Measurements from ENCODE around the gene NGRN. TPM values are rescaled to one million over a fixed set of nuclear protein-coding genes. Genes with fewer than 3 reads are reported as not detected.

Gene NGRN
- total RNA-seq, 6 experiments from 2014 or later = 24.0 to 29.5 (median 26.4) TPM

- no peaks in the 10 kb centered on the region for H3K9me3 ChIP-seq
- no peaks in the 10 kb centered on the region for H3K36me3 ChIP-seq
- H3K27me3 ChIP-seq = no peaks in the 10 kb centered on the region
- H3K27ac ChIP-seq = no peak overlapping the region
- TF ChIP-seq CTCF (IDR thresholded peaks at IDR 0.05) (no peak), POLR2A (IDR thresholded peaks at IDR 0.05) (no peak)
- 49% methylated on average over 5 of the region's 5 CpGs for WGBS (ENCODE audit: insufficient coverage, low coverage, low lambda C conversion rate, missing lambda C conversion rate)
- DNase-seq (peak in 1 of 3 donors; percentile 4), ATAC-seq (no peak)
- intact Hi-C loops (cut with DNase I) = no loop called here
- H3K4me3 ChIP-seq = no peak overlapping the region
- H3K4me1 ChIP-seq = peaks cover 0 to 18% (median 9%) of the 10 kb centered on the region in 4 donors
Measured at GRCh38 chr15:90262426-90262825, 3.0 kb upstream of the NGRN start.

DNA sequence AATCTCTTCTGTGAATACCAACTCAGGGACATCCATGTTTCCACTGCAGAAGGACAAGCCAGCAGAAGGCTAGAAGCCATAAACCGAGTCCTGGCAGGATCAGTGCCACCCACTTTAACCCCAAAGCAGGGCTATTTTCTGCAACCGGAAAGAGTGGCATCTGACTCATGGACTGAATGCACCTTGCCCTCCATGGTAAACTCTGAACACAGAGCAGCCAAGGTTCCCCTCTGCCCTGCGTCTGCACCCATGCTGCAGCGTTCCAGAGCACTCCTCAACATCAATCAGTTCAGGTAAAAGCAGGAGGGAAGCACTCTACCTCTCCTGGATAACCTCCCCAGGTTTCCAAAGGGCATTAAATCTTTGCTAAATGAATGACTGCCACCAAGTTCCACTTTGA is 801 bp upstream of the NGRN start:
- WGBS (ENCODE audit: insufficient coverage, low coverage, low lambda C conversion rate, missing lambda C conversion rate) = no CpG with 5 or more reads among the region's 4 CpGs
- DNase-seq = peak; percentile 38 to 55 (median 52)
- Histone ChIP-seq H3K27me3 (no peaks in the 10 kb centered on the region), H3K9me3 (no peaks in the 10 kb centered on the region), H3K4me3 (peak overlapping the region; percentile 70 to 98 (median 83)), H3K27ac (peak overlapping the region; percentile 82 to 95 (median 86)), H3K4me1 (peaks cover 0 to 29% (median 15%) of the 10 kb centered on the region in 4 donors), H3K36me3 (peaks cover 0 to 12% (median 0%) of the 10 kb centered on the region in 4 donors)
- intact Hi-C loops (cut with DNase I) = no loop called here
- TF ChIP-seq CTCF (IDR thresholded peaks at IDR 0.05) = no peak
- peak; percentile 50 for TF ChIP-seq POLR2A (IDR thresholded peaks at IDR 0.05)
- peak; percentile 43 to 76 (median 58) for ATAC-seq

- intact Hi-C loops (cut with DNase I) = no loop called here
- Histone ChIP-seq H3K4me1 (peaks cover 0 to 29% (median 15%) of the 10 kb centered on the region in 4 donors), H3K9me3 (no peaks in the 10 kb centered on the region), H3K36me3 (peaks cover 0 to 24% (median 7%) of the 10 kb centered on the region in 4 donors), H3K27ac (peak overlapping the region; percentile 82 to 95 (median 86)), H3K27me3 (no peaks in the 10 kb centered on the region), H3K4me3 (peak overlapping the region; percentile 70 to 98 (median 83))
- no peak for TF ChIP-seq CTCF (IDR thresholded peaks at IDR 0.05)
- no peak for TF ChIP-seq POLR2A (IDR thresholded peaks at IDR 0.05)
- WGBS (ENCODE audit: insufficient coverage, low coverage, low lambda C conversion rate, missing lambda C conversion rate) = under 1% methylated on average over 12 of the region's 16 CpGs
- DNase-seq (peak in 1 of 3 donors; percentile 39), ATAC-seq (peak; percentile 7 to 27 (median 16))
Measured at GRCh38 chr15:90266061-90266431, 574 bp downstream of the NGRN start.

DNA sequence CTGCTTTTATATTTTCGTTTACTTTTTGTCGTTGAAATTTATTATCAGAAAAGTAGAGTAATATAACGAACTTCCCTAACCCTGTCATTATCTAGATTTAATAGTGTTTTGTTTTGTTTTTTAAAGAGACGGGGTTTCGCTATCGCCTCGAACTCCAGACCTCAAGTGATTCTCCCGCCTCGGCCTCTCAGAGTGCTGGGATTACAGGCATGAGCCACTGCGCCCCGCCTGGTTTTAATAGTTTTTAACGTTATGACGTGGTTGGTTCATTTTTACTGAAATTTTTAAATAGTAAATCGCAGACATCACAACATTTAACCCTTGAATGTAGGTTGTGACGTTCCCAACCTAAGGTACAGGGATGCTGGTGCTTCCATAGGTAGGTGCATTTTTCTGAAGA is 1.0 kb downstream of the NGRN start:
- ATAC-seq (no peak), DNase-seq (peak in 1 of 3 donors; percentile 28)
- H3K4me1 ChIP-seq = peaks cover 0 to 29% (median 15%) of the 10 kb centered on the region in 4 donors
- peak overlapping the region; percentile 82 to 95 (median 86) for H3K27ac ChIP-seq
- TF ChIP-seq POLR2A (IDR thresholded peaks at IDR 0.05) = no peak
- no peak for TF ChIP-seq CTCF (IDR thresholded peaks at IDR 0.05)
- intact Hi-C loops (cut with DNase I) = no loop called here
- no peaks in the 10 kb centered on the region for H3K27me3 ChIP-seq
- 18% methylated on average over 15 of the region's 15 CpGs for WGBS (ENCODE audit: insufficient coverage, low coverage, low lambda C conversion rate, missing lambda C conversion rate)
- no peaks in the 10 kb centered on the region for H3K9me3 ChIP-seq
- H3K36me3 ChIP-seq = peaks cover 0 to 28% (median 9%) of the 10 kb centered on the region in 4 donors
- peak overlapping the region; percentile 70 to 98 (median 83) for H3K4me3 ChIP-seq

All from right lobe of liver (tissue), 6 donors.